Esophagus muscularis mucosa (tissue), 4 donors: ENCODE results near the gene TRIM56. TPM values are rescaled to one million over a fixed set of nuclear protein-coding genes. Genes with fewer than 3 reads are reported as not detected.

ENCODE experiments used
- DNase-seq: peaks from one replicate; pipeline ENCODE4 v3.0.0-alpha.2; 2017; ENCODE audit errors: extremely low spot score
- H3K27ac ChIP-seq, 4 donors: fragments of 200-600 bp; sonication (generic); replicated peaks in 1 of 4; 1 replicate in 3 of 4; 2 replicates in 1 of 4; pipeline ENCODE4 v1.5.1; 2016 to 2019; ENCODE audit warnings: mild to moderate bottlenecking in 1 of 4
- H3K27me3 ChIP-seq, 4 donors: fragments of 200-600 bp; sonication (generic); one replicate each; pipeline versions ENCODE4 v1.5.1 to v1.6.0; 2016 to 2019
- H3K36me3 ChIP-seq, 4 donors: fragments of 200-600 bp; sonication (generic); one replicate each; pipeline ENCODE4 v1.5.1; 2016 to 2019
- H3K4me1 ChIP-seq, 4 donors: fragments of 200-600 bp; sonication (generic); one replicate each; pipeline ENCODE4 v1.5.1; 2016 to 2019
- H3K4me3 ChIP-seq, 4 donors: fragments of 200-600 bp; sonication (generic); 1 replicate in 2 of 4; 2 replicates in 2 of 4; pipeline ENCODE4 v1.5.1; 2016 to 2019; ENCODE audit warnings: mild to moderate bottlenecking in 4 of 4, moderate library complexity in 1 of 4
- H3K9me3 ChIP-seq, 4 donors: fragments of 200-600 bp; sonication (generic); 1 replicate in 3 of 4; 2 replicates in 1 of 4; pipeline ENCODE4 v1.5.1; 2016 to 2019
- CTCF ChIP-seq, 3 experiments: fragments of 200-600 bp in 2 of 3; fragments of 450-650 bp in 1 of 3; sonication (generic) in 2 of 3; IDR thresholded peaks; one replicate each; pipeline ENCODE4 v1.5.1; 2017 to 2019; ENCODE audit warnings: antibody characterized with exemption in 3 of 3, mild to moderate bottlenecking in 2 of 3, moderate library complexity in 1 of 3
- EP300 ChIP-seq: sonication (generic); formaldehyde crosslinking; IDR thresholded peaks from one replicate; pipeline ENCODE4 v1.6.1; 2017; ENCODE audit warnings: antibody characterized with exemption
- POLR2A ChIP-seq: fragments of 450-650 bp; IDR thresholded peaks from one replicate; pipeline ENCODE4 v1.6.1; 2017; ENCODE audit warnings: antibody characterized with exemption, moderate library complexity, mild to moderate bottlenecking, low read depth
- POLR2AphosphoS5 ChIP-seq, 2 donors: sonication (generic); formaldehyde crosslinking; IDR thresholded peaks; one replicate each; pipeline ENCODE4 v1.6.1; 2017; ENCODE audit warnings: antibody characterized with exemption in 2 of 2
- WGBS: methylation state at CpG from one replicate; pipeline ENCODE4 v1.1.5; 2018; 5-methylcytosine and 5-hydroxymethylcytosine counted together
- intact Hi-C: fragments of 100-400 bp; cut with DNase I; formaldehyde crosslinking; loops from one replicate; pipeline ENCODE4 v1.15.1; 2023
- total RNA-seq, 4 donors: library from RNA; depleted of rRNA; stranded (reverse); fragments of >200 nt; gene quantifications; one replicate each; pipeline versions ENCODE4 v1.1.0 to v1.2.1, GENCODE V29; 2016

Gene TRIM56
- total RNA-seq, 4 donors from 2014 or later: 16.2 to 25.1 (median 22.9) TPM

- DNase-seq: no peak
- H3K27ac ChIP-seq: no peak overlapping the region
- no peaks in the 10 kb centered on the region for H3K9me3 ChIP-seq
- TF ChIP-seq CTCF (IDR thresholded peaks at IDR 0.05) (no peak), EP300 (no peak), POLR2AphosphoS5 (IDR thresholded peaks at IDR 0.05) (no peak), POLR2A (no peak)
- H3K4me3 ChIP-seq: no peak overlapping the region
- peaks cover 17 to 31% (median 27%) of the 10 kb centered on the region in 4 donors for H3K4me1 ChIP-seq
- no peaks in the 10 kb centered on the region for H3K27me3 ChIP-seq
- intact Hi-C loops: no loop called here
- 87% methylated on average over 11 of the region's 11 CpGs for WGBS
- H3K36me3 ChIP-seq: no peaks in the 10 kb centered on the region
These were observed 28.6 kb downstream of the TRIM56 start for GRCh38 chr7:101113836-101114235.

- intact Hi-C loops: no loop called here
- no peak overlapping the region for H3K4me3 ChIP-seq
- H3K27me3 ChIP-seq: no peaks in the 10 kb centered on the region
- TF ChIP-seq CTCF (IDR thresholded peaks at IDR 0.05) (no peak), POLR2AphosphoS5 (IDR thresholded peaks at IDR 0.05) (no peak), POLR2A (no peak)
- no peaks in the 10 kb centered on the region for H3K36me3 ChIP-seq
- no peak for DNase-seq
- H3K4me1 ChIP-seq: peaks cover 12 to 25% (median 22%) of the 10 kb centered on the region in 4 donors
- no peaks in the 10 kb centered on the region for H3K9me3 ChIP-seq
- H3K27ac ChIP-seq: no peak overlapping the region
- WGBS: 52% methylated on average over 7 of the region's 8 CpGs
These were observed 29.2 kb downstream of the TRIM56 start for GRCh38 chr7:101114492-101114891.

GRCh38 chr7:101115215-101115614 is 29.9 kb downstream of the TRIM56 start:
- H3K27ac ChIP-seq: no peak overlapping the region
- DNase-seq: no peak
- no peaks in the 10 kb centered on the region for H3K36me3 ChIP-seq
- no peaks in the 10 kb centered on the region for H3K27me3 ChIP-seq
- H3K9me3 ChIP-seq: no peaks in the 10 kb centered on the region
- TF ChIP-seq EP300 (no peak), CTCF (IDR thresholded peaks at IDR 0.05) (no peak), POLR2A (no peak), POLR2AphosphoS5 (IDR thresholded peaks at IDR 0.05) (no peak)
- intact Hi-C loops: no loop called here
- peaks cover 12 to 25% (median 22%) of the 10 kb centered on the region in 4 donors for H3K4me1 ChIP-seq
- 93% methylated on average over 3 of the region's 3 CpGs for WGBS
- H3K4me3 ChIP-seq: no peak overlapping the region

- intact Hi-C loops: no loop called here
- Histone ChIP-seq H3K36me3 (no peaks in the 10 kb centered on the region), H3K27ac (no peak overlapping the region), H3K9me3 (no peaks in the 10 kb centered on the region), H3K27me3 (no peaks in the 10 kb centered on the region), H3K4me3 (no peak overlapping the region), H3K4me1 (peaks cover 17 to 21% (median 18%) of the 10 kb centered on the region in 4 donors)
- no peak for TF ChIP-seq CTCF (IDR thresholded peaks at IDR 0.05)
- TF ChIP-seq POLR2A: no peak
- no peak for TF ChIP-seq POLR2AphosphoS5 (IDR thresholded peaks at IDR 0.05)
- no peak for DNase-seq
- 93% methylated on average over 10 of the region's 10 CpGs for WGBS
These were observed 31.6 kb downstream of the TRIM56 start for GRCh38 chr7:101116898-101117297.

GRCh38 chr7:101118856-101119255 is 33.6 kb downstream of the TRIM56 start:
- Histone ChIP-seq H3K4me3 (no peak overlapping the region), H3K27ac (no peak overlapping the region), H3K4me1 (peaks cover 24 to 32% (median 30%) of the 10 kb centered on the region in 4 donors), H3K9me3 (no peaks in the 10 kb centered on the region), H3K27me3 (no peaks in the 10 kb centered on the region), H3K36me3 (no peaks in the 10 kb centered on the region)
- intact Hi-C loops: no loop called here
- 83% methylated on average over 3 of the region's 3 CpGs for WGBS
- no peak for TF ChIP-seq EP300
- no peak for TF ChIP-seq POLR2A
- TF ChIP-seq POLR2AphosphoS5 (IDR thresholded peaks at IDR 0.05): no peak
- no peak for TF ChIP-seq CTCF (IDR thresholded peaks at IDR 0.05)
- DNase-seq: no peak
